A673 (cell line): Measurements from ENCODE around the gene GRID1. TPM values are rescaled to one million over a fixed set of nuclear protein-coding genes. Genes with fewer than 3 reads are reported as not detected.

Source experiments
- BruUV-seq: library from RNA; stranded (reverse); fragments of 400-500 nt; replicated peaks from 2 replicates; lab custom pipeline; 2021; lab: Mats Ljungman, UMichigan
- CTCF ChIA-PET: fragments of 300-600 bp; sonication (Branson Sonifier 250); formaldehyde crosslinking; loops from one replicate; lab custom pipeline; 2022; ENCODE audit warnings: antibody characterized with exemption; lab: Charles Lee
- POLR2A ChIA-PET: fragments of 300-600 bp; sonication (Branson Sonifier 250); formaldehyde crosslinking; loops from one replicate; lab custom pipeline; 2022; ENCODE audit warnings: antibody characterized with exemption; ENCODE audit not compliant: low non-redundant PET; lab: Charles Lee
- DNase-seq: peaks from one replicate; pipeline ENCODE4 v3.0.0-alpha.2; 2015; ENCODE audit warnings: low spot score
- H3K27ac ChIP-seq: fragments of 200-600 bp; sonication (generic); 2 replicates; pipeline ENCODE4 v1.5.1; 2016; ENCODE audit warnings: mixed run types, low read depth, mild to moderate bottlenecking, mixed read lengths, antibody characterized with exemption, low read length; ENCODE audit not compliant: poor library complexity, severe bottlenecking
- H3K27me3 ChIP-seq: fragments of 200-600 bp; sonication (generic); replicated peaks from 2 replicates; pipeline ENCODE4 v1.6.1; 2017; ENCODE audit warnings: mixed run types, low read depth, mild to moderate bottlenecking, mixed read lengths, antibody characterized with exemption, low read length; ENCODE audit not compliant: insufficient read depth, poor library complexity
- H3K36me3 ChIP-seq: fragments of 200-600 bp; sonication (generic); 2 replicates; pipeline ENCODE4 v1.6.1; 2016; ENCODE audit warnings: mixed run types, mild to moderate bottlenecking, mixed read lengths, antibody characterized with exemption, low read length; ENCODE audit not compliant: insufficient read depth, poor library complexity, severe bottlenecking
- H3K4me1 ChIP-seq: fragments of 200-600 bp; sonication (generic); 2 replicates; pipeline ENCODE4 v1.6.1; 2017; ENCODE audit warnings: mixed run types, mild to moderate bottlenecking, mixed read lengths, antibody characterized with exemption, low read length; ENCODE audit not compliant: insufficient read depth, poor library complexity, severe bottlenecking
- H3K4me3 ChIP-seq: fragments of 200-600 bp; sonication (generic); 2 replicates; pipeline ENCODE4 v1.5.1; 2016; ENCODE audit warnings: low read depth, mixed run types, mild to moderate bottlenecking, mixed read lengths, low read length; ENCODE audit not compliant: poor library complexity, severe bottlenecking
- H3K9me3 ChIP-seq: fragments of 200-600 bp; sonication (generic); 2 replicates; pipeline ENCODE4 v1.6.1; 2016; ENCODE audit warnings: mixed run types, low read depth, mild to moderate bottlenecking, mixed read lengths, antibody characterized with exemption, low read length; ENCODE audit not compliant: poor library complexity, severe bottlenecking
- CTCF ChIP-seq: fragments of 300-800, 200-600 bp; sonication (generic); conservative IDR thresholded peaks from 2 replicates; pipeline ENCODE4 v1.5.1; 2017; ENCODE audit warnings: low read depth, mild to moderate bottlenecking, antibody characterized with exemption, low read length, moderate library complexity, mixed read lengths
- EZH2 ChIP-seq: fragments of 200-600 bp; sonication (generic); IDR thresholded peaks from 2 replicates; pipeline ENCODE4 v1.6.1; 2017; ENCODE audit warnings: borderline replicate concordance, low read depth, mild to moderate bottlenecking, mixed read lengths, antibody characterized with exemption, low read length; ENCODE audit not compliant: poor library complexity, severe bottlenecking
- intact Hi-C: fragments of 100-400 bp; cut with micrococcal nuclease; formaldehyde crosslinking; loops from one replicate; pipeline ENCODE4 v1.10.0; 2022; ENCODE audit not compliant: unreplicated experiment
- total RNA-seq: library from RNA; stranded (reverse); gene quantifications from 2 replicates; pipeline ENCODE4 v1.2.3, GENCODE V29; 2021

GRID1 gene
- total RNA-seq, 1 experiment from 2014 or later = not detected

- BruUV-seq = no TSS peak
- Histone ChIP-seq H3K4me3 (no peak overlapping the region), H3K9me3 (no peaks in the 10 kb centered on the region), H3K4me1 (no peaks in the 10 kb centered on the region), H3K36me3 (no peaks in the 10 kb centered on the region), H3K27me3 (peaks cover 23% of the 10 kb centered on the region), H3K27ac (no peak overlapping the region)
- no peak for TF ChIP-seq EZH2
- TF ChIP-seq CTCF = no peak
- intact Hi-C loops = no loop called here
- DNase-seq = no peak
- CTCF ChIA-PET = no interaction called here
- POLR2A ChIA-PET = no interaction called here
Observed at GRCh38 chr10:86206240-86206579, 160.4 kb downstream of the GRID1 start.

- H3K4me1 ChIP-seq = no peaks in the 10 kb centered on the region
- intact Hi-C loops = no loop called here
- no peak overlapping the region for H3K4me3 ChIP-seq
- no peak for TF ChIP-seq EZH2
- no peak for TF ChIP-seq CTCF
- BruUV-seq = no TSS peak
- CTCF ChIA-PET = no interaction called here
- peaks cover 27% of the 10 kb centered on the region for H3K27me3 ChIP-seq
- no peak for DNase-seq
- no peak overlapping the region for H3K27ac ChIP-seq
- H3K9me3 ChIP-seq = no peaks in the 10 kb centered on the region
- no peaks in the 10 kb centered on the region for H3K36me3 ChIP-seq
- POLR2A ChIA-PET = no interaction called here
Observed at GRCh38 chr10:86205306-86206239, 161.0 kb downstream of the GRID1 start.

- no peaks in the 10 kb centered on the region for H3K4me1 ChIP-seq
- no peak for DNase-seq
- POLR2A ChIA-PET = no interaction called here
- TF ChIP-seq EZH2 (no peak), CTCF (no peak)
- H3K4me3 ChIP-seq = no peak overlapping the region
- CTCF ChIA-PET = no interaction called here
- no peaks in the 10 kb centered on the region for H3K9me3 ChIP-seq
- H3K27ac ChIP-seq = no peak overlapping the region
- intact Hi-C loops = no loop called here
- BruUV-seq = no TSS peak
- peaks cover 34% of the 10 kb centered on the region for H3K27me3 ChIP-seq
- no peaks in the 10 kb centered on the region for H3K36me3 ChIP-seq
Observed at GRCh38 chr10:86204421-86205305, 161.9 kb downstream of the GRID1 start.
